IPS DF 6.9 (cell line): ENCODE measurements around the gene PROM1.

Experiments
- DNase-seq: peaks from one replicate; pipeline ENCODE4 v3.0.0-alpha.2; 2013; ENCODE audit warnings: low read depth, low spot score
- H3K27ac ChIP-seq: one replicate; pipeline ENCODE4 v1.5.1; 2013; ENCODE audit warnings: low read length, control low read depth
- H3K27me3 ChIP-seq: 2 replicates; pipeline ENCODE4 v1.6.1; 2013; ENCODE audit warnings: mild to moderate bottlenecking, low read length; ENCODE audit not compliant: control insufficient read depth, insufficient read depth
- H3K36me3 ChIP-seq: 2 replicates; pipeline ENCODE4 v1.6.1; 2013; ENCODE audit warnings: low read length; ENCODE audit not compliant: control insufficient read depth, insufficient read depth
- H3K4me1 ChIP-seq: 2 replicates; pipeline ENCODE4 v1.6.1; 2013; ENCODE audit warnings: low read length; ENCODE audit not compliant: control insufficient read depth, insufficient read depth
- H3K4me3 ChIP-seq: 2 replicates; pipeline ENCODE4 v1.5.1; 2013; ENCODE audit warnings: mild to moderate bottlenecking, low read length
- H3K9me3 ChIP-seq: 2 replicates; pipeline ENCODE4 v1.6.1; 2013; ENCODE audit warnings: low read length, inconsistent platforms; ENCODE audit not compliant: control insufficient read depth, insufficient read depth
- WGBS: extraction: QIAGEN DNeasy Blood & Tissue Kit; methylation state at CpG from one replicate; pipeline ENCODE4 v1.1.7; 2013; ENCODE audit warnings: mixed read lengths, missing lambda C conversion rate; ENCODE audit not compliant: insufficient read length, insufficient coverage; 5-methylcytosine and 5-hydroxymethylcytosine counted together

Gene PROM1

GRCh38 chr4:16048619-16049419 is 35.0 kb downstream of the PROM1 start:
- Histone ChIP-seq H3K27ac (no peak overlapping the region), H3K4me3 (no peak overlapping the region), H3K27me3 (no peaks in the 10 kb centered on the region), H3K36me3 (no peaks in the 10 kb centered on the region), H3K4me1 (peaks cover 3% of the 10 kb centered on the region), H3K9me3 (no peaks in the 10 kb centered on the region)
- whole genome bisulfite sequencing: no CpG with 5 or more reads among the region's 15 CpGs
- no peak for DNase-seq

- H3K9me3 ChIP-seq: no peaks in the 10 kb centered on the region
- no peaks in the 10 kb centered on the region for H3K36me3 ChIP-seq
- H3K27ac ChIP-seq: no peak overlapping the region
- peaks cover 3% of the 10 kb centered on the region; the same call in 1 of the 2 replicates for H3K4me1 ChIP-seq
- DNase-seq: no peak
- no peaks in the 10 kb centered on the region for H3K27me3 ChIP-seq
- no peak overlapping the region for H3K4me3 ChIP-seq
- no CpG with 5 or more reads among the region's 1 CpG for WGBS
Observed at GRCh38 chr4:16045687-16046086, 38.1 kb downstream of the PROM1 start.

GRCh38 chr4:16043642-16044498 is 40.0 kb downstream of the PROM1 start:
- Histone ChIP-seq H3K4me1 (peaks cover 5% of the 10 kb centered on the region; the same call in 1 of the 2 replicates), H3K4me3 (no peak overlapping the region), H3K36me3 (no peaks in the 10 kb centered on the region), H3K27ac (no peak overlapping the region), H3K27me3 (no peaks in the 10 kb centered on the region), H3K9me3 (no peaks in the 10 kb centered on the region)
- no CpG with 5 or more reads among the region's 11 CpGs for WGBS
- no peak for DNase-seq

DNA sequence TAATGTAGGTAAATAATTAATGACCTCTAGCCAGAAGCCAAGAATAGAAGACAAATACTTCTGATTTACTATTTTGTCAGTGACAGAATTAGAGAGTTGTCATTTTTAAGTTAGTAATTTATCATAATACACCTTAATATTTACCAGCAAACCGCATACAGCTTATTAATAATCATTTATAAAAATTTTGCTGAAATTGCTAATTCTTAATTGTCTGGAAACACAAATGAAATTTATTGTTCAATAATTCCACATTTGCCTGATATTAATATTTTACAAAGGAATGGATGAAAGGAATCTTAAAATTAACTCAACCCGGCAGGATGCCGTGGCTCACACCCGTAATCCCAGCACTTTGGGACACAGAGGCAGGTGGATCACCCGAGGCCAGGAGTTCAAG is 44.7 kb downstream of the PROM1 start:
- no peak overlapping the region for H3K4me3 ChIP-seq
- H3K4me1 ChIP-seq: peaks cover 13% of the 10 kb centered on the region
- no peaks in the 10 kb centered on the region for H3K36me3 ChIP-seq
- H3K27ac ChIP-seq: no peak overlapping the region
- H3K9me3 ChIP-seq: no peaks in the 10 kb centered on the region; the same call in 1 of the 2 replicates
- no CpG with 5 or more reads among the region's 5 CpGs for WGBS
- no peak for DNase-seq
- H3K27me3 ChIP-seq: no peaks in the 10 kb centered on the region

DNA sequence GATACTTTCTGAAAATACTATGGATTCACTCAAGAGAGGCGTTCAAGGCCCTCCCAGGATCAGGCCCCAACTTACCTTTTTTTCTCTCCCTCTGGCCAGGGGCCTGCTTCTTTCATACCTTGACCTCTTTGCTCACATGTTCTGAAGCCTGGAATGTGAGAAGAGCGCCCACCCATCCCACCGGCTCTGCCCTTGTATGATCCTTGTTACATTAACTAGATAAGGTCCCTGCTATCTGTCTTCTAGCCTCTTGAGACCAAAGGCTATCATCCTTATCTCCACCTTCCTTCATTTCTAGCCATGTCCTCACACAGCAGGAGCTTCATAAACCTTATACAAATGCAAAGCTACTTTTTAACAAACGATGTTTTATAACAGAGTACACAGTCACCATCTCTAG is 45.9 kb downstream of the PROM1 start:
- Histone ChIP-seq H3K27me3 (no peaks in the 10 kb centered on the region), H3K36me3 (no peaks in the 10 kb centered on the region), H3K4me3 (no peak overlapping the region), H3K27ac (no peak overlapping the region), H3K9me3 (no peaks in the 10 kb centered on the region; the same call in 1 of the 2 replicates), H3K4me1 (peaks cover 13% of the 10 kb centered on the region)
- WGBS: no CpG with 5 or more reads among the region's 4 CpGs
- no peak for DNase-seq

- no peak for DNase-seq
- no peak overlapping the region for H3K27ac ChIP-seq
- no peaks in the 10 kb centered on the region; the same call in 1 of the 2 replicates for H3K9me3 ChIP-seq
- no peaks in the 10 kb centered on the region for H3K27me3 ChIP-seq
- no peak overlapping the region for H3K4me3 ChIP-seq
- H3K4me1 ChIP-seq: peaks cover 17% of the 10 kb centered on the region
- no CpG with 5 or more reads among the region's 6 CpGs for WGBS
- no peaks in the 10 kb centered on the region for H3K36me3 ChIP-seq
Observed at GRCh38 chr4:16035843-16036242, 48.0 kb downstream of the PROM1 start.

- no peaks in the 10 kb centered on the region for H3K36me3 ChIP-seq
- H3K4me1 ChIP-seq: peaks cover 13% of the 10 kb centered on the region
- H3K27ac ChIP-seq: no peak overlapping the region
- H3K27me3 ChIP-seq: no peaks in the 10 kb centered on the region
- no peak for DNase-seq
- no peaks in the 10 kb centered on the region; the same call in 1 of the 2 replicates for H3K9me3 ChIP-seq
- WGBS: no CpG with 5 or more reads among the region's 10 CpGs
- H3K4me3 ChIP-seq: no peak overlapping the region
Observed at GRCh38 chr4:16034010-16034748, 49.6 kb downstream of the PROM1 start.

DNA sequence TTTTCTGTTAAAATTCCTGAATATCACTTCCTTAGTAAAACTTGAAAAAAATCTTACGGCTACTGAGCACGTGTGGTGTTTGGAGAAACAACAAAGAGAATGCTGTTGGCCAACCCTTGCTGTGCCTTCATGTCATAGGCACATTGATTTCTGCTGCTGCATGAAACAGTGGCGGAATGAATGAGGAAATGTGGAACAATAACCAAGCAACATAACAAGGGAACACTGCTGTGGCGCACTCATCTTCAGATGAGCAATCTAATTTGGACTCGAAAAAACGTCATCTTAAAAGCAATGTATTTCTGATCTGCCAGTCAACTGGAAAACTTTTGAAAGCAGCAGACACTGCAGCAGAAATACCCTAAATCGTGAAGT is 51.4 kb downstream of the PROM1 start:
- peak overlapping the region; percentile 76 for H3K27ac ChIP-seq
- DNase-seq: no peak
- WGBS: no CpG with 5 or more reads among the region's 7 CpGs
- no peak overlapping the region for H3K4me3 ChIP-seq
- no peaks in the 10 kb centered on the region for H3K36me3 ChIP-seq
- H3K4me1 ChIP-seq: peaks cover 11% of the 10 kb centered on the region
- H3K27me3 ChIP-seq: no peaks in the 10 kb centered on the region
- H3K9me3 ChIP-seq: no peaks in the 10 kb centered on the region; the same call in 1 of the 2 replicates

DNA sequence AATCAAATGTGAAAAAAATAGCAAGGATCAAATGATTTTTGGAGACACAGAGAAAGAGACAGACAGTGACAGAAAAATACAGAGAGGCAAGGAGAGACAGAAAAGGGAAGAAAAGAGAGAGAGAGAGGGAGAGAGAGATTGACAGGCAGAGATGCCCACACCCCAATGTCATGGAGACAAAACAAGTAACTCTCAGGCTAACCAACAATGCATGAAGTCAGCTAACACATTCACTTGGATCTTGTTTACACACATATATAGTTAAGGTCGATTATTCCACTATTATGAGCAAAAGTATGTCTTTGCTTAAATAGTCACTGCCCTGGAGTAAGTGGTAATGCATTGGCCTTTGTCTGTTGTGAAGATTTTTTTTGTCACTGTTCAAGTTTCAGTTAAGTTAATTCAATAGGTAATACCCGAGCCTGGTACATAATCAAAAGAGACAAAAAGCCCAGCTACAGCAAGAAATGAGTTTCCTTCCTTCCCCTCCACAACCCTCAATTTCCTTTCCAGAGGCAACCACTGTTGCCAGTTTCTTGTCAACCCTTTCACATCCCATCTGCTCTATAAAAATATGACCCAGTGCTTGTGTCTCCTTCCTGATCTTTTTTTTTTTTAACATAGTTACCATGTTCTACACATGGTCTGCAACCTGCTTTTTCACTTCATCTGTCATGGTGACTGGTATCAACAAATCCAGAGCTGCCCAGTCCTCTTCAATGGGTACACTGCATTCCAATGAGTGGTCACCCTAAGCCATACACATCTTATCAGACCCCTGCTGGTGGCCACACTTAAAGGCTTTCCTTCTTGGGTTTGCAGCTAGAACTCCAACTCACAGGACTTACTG is 52.1 kb downstream of the PROM1 start:
- Histone ChIP-seq H3K4me3 (no peak overlapping the region), H3K27ac (no peak overlapping the region), H3K4me1 (peaks cover 9% of the 10 kb centered on the region), H3K27me3 (no peaks in the 10 kb centered on the region), H3K36me3 (no peaks in the 10 kb centered on the region), H3K9me3 (no peaks in the 10 kb centered on the region; the same call in 1 of the 2 replicates)
- DNase-seq: no peak
- WGBS: no CpG with 5 or more reads among the region's 2 CpGs
